ENCODE measurements around the gene TMX1. TPM values are rescaled to one million over a fixed set of nuclear protein-coding genes. Genes with fewer than 3 reads are reported as not detected.

The TMX1 gene
- total RNA-seq, 2 donors from 2014 or later: 15.5 to 17.9 TPM

- H3K9me3 ChIP-seq: no peaks in the 10 kb centered on the region
- intact Hi-C loops (cut with DNase I): no loop called here
- no peak for ATAC-seq
- H3K27me3 ChIP-seq: no peaks in the 10 kb centered on the region
- H3K36me3 ChIP-seq (replicated peaks in 1 of 2; ENCODE audit: insufficient read depth in 1 of 2, low read depth in 2 of 2): no peaks in the 10 kb centered on the region
- no peak for DNase-seq
- H3K27ac ChIP-seq: no peak overlapping the region
- no peaks in the 10 kb centered on the region for H3K4me1 ChIP-seq
- no peak for TF ChIP-seq POLR2A (IDR thresholded peaks at IDR 0.05)
- TF ChIP-seq CTCF (IDR thresholded peaks at IDR 0.05): no peak
- 63 to 68% methylated on average over 6 of the region's 6 CpGs for WGBS, 2 donors
- no peak overlapping the region for H3K4me3 ChIP-seq
Measured at GRCh38 chr14:51205486-51205885, 34.6 kb upstream of the TMX1 start.

- TF ChIP-seq CTCF (IDR thresholded peaks at IDR 0.05) (no peak), POLR2A (IDR thresholded peaks at IDR 0.05) (no peak)
- Histone ChIP-seq H3K27me3 (no peaks in the 10 kb centered on the region), H3K4me3 (no peak overlapping the region), H3K4me1 (no peaks in the 10 kb centered on the region), H3K27ac (no peak overlapping the region), H3K9me3 (no peaks in the 10 kb centered on the region), H3K36me3 (replicated peaks in 1 of 2; ENCODE audit: insufficient read depth in 1 of 2, low read depth in 2 of 2) (no peaks in the 10 kb centered on the region)
- ATAC-seq (no peak), DNase-seq (no peak)
- WGBS, 2 donors: 63 to 83% methylated on average over 1 of the region's 1 CpG
- intact Hi-C loops (cut with DNase I): no loop called here
Measured at GRCh38 chr14:51206462-51206861, 33.6 kb upstream of the TMX1 start.

GRCh38 chr14:51207621-51208020 is 32.4 kb upstream of the TMX1 start:
- TF ChIP-seq POLR2A (IDR thresholded peaks at IDR 0.05) (no peak), CTCF (IDR thresholded peaks at IDR 0.05) (no peak)
- intact Hi-C loops (cut with DNase I): no loop called here
- WGBS, 2 donors: 40 to 49% methylated on average over 5 of the region's 5 CpGs

GRCh38 chr14:51208982-51209381 is 31.1 kb upstream of the TMX1 start:
- intact Hi-C loops (cut with DNase I): no loop called here

More at GRCh38 chr14:51207621-51208020, 32.4 kb upstream of the TMX1 start:
- H3K27ac ChIP-seq: no peak overlapping the region
- H3K4me1 ChIP-seq: no peaks in the 10 kb centered on the region
- H3K9me3 ChIP-seq: no peaks in the 10 kb centered on the region
- no peak for ATAC-seq
- H3K27me3 ChIP-seq: no peaks in the 10 kb centered on the region
- H3K36me3 ChIP-seq (replicated peaks in 1 of 2; ENCODE audit: insufficient read depth in 1 of 2, low read depth in 2 of 2): no peaks in the 10 kb centered on the region
- DNase-seq: no peak
- H3K4me3 ChIP-seq: no peak overlapping the region

More at GRCh38 chr14:51208982-51209381, 31.1 kb upstream of the TMX1 start:
- Histone ChIP-seq H3K36me3 (replicated peaks in 1 of 2; ENCODE audit: insufficient read depth in 1 of 2, low read depth in 2 of 2) (no peaks in the 10 kb centered on the region), H3K4me1 (no peaks in the 10 kb centered on the region), H3K27me3 (no peaks in the 10 kb centered on the region), H3K4me3 (no peak overlapping the region), H3K27ac (no peak overlapping the region), H3K9me3 (no peaks in the 10 kb centered on the region)
- DNase-seq (no peak), ATAC-seq (no peak)
- TF ChIP-seq POLR2A (IDR thresholded peaks at IDR 0.05): no peak
- TF ChIP-seq CTCF (IDR thresholded peaks at IDR 0.05): no peak
- 92 to 96% methylated on average over 1 of the region's 1 CpG for WGBS, 2 donors
